Muscle of back (tissue), 11 donors: ENCODE measurements around the gene IGFN1. TPM values are rescaled to one million over a fixed set of nuclear protein-coding genes. Genes with fewer than 3 reads are reported as not detected.
A peak's percentile ranks its signal among the peaks of the same experiment; 100 is the strongest.

ENCODE experiments used
- DNase-seq, 3 donors: peaks; one replicate each; pipeline versions ENCODE4 v3.0.0 to v3.0.0-alpha.2; 2013
- polyA plus RNA-seq, 10 donors: library from polyadenylated mRNA; unstranded; fragments of 120-200 nt; gene quantifications; one replicate each; pipeline ENCODE4 v1.2.1, GENCODE V29; 2013; ENCODE audit not compliant: insufficient read length in 10 of 10

IGFN1 gene
- polyA plus RNA-seq, 10 donors, result 1.6 to 8.0 (median 2.9) TPM

- DNase-seq, result no peak
Measured at GRCh38 chr1:201264072-201264471, 73.4 kb downstream of the IGFN1 start.

GRCh38 chr1:201264554-201264953 lies 73.9 kb downstream of the IGFN1 start:
- no peak for DNase-seq

DNA sequence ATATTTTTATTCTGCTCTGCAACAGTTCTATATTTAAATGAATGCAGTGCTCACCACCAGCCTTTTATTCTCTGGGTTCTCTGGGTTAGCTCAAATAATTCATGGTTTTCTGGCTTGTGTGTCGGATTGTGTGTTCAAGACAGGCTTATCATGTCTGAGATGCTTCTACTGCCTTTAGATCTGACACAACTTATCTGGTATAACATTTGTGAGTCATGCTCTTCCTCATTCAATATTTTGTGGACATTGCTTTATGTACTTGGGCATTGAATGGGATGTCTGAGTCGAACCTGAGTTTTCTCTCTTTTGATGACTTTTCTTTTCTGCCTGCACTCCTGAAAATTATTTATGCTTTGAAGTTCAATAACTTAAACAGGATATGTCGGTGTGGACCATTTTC lies 75.1 kb downstream of the IGFN1 start:
- no peak for DNase-seq

- DNase-seq, result no peak
Measured at GRCh38 chr1:201266276-201266675, 75.7 kb downstream of the IGFN1 start.

GRCh38 chr1:201266774-201267173 lies 76.2 kb downstream of the IGFN1 start:
- peak; percentile 40 to 82 (median 77) for DNase-seq

- peak in 1 of 3 donors; percentile 59 for DNase-seq
Measured at GRCh38 chr1:201267481-201268229, 77.0 kb downstream of the IGFN1 start.

GRCh38 chr1:201268604-201269151 lies 78.1 kb downstream of the IGFN1 start:
- peak; percentile 64 to 91 (median 68) for DNase-seq

DNA sequence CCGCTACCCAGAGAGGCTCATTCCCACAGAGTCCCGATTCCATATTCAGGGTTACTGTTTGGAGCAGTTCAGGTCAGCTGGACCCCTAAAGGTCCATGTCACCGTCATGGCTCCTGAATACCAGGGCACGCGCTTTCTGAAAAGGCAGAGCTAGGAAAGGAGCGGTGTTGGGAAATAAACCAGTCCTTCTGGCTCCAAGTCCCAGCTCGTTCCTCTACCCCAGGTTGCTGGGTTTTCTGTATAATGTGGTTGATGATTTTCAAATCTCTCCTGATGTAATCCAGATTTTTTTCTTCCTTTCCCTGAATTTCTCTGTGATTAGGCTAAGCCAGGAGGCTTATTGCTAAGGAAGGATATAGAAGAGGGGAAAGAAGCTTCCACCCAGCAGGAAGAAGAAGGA lies 78.7 kb downstream of the IGFN1 start:
- DNase-seq, result no peak

- no peak for DNase-seq
Measured at GRCh38 chr1:201269900-201270410, 79.3 kb downstream of the IGFN1 start.

- DNase-seq, result no peak
Measured at GRCh38 chr1:201270616-201271390, 80.2 kb downstream of the IGFN1 start.

DNA sequence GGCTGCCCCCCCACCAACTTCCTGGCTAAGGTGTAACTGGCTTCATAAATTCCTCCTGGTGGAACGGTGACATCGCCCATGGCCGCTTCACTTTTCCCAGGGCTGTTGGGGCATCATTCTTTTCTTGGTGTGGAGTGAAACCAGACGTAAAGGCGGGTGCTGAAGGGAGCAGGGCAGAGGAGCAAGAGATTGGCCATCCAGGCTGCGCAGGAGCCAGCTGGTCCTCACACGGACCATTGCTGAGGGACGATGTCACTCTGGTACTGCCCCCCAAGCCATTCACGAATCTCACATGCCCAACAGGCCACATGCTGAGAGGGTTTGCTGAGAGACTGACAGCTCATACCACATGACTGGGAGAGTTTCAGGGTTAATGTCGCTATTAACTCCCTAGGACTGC lies 82.2 kb downstream of the IGFN1 start:
- no peak for DNase-seq

DNA sequence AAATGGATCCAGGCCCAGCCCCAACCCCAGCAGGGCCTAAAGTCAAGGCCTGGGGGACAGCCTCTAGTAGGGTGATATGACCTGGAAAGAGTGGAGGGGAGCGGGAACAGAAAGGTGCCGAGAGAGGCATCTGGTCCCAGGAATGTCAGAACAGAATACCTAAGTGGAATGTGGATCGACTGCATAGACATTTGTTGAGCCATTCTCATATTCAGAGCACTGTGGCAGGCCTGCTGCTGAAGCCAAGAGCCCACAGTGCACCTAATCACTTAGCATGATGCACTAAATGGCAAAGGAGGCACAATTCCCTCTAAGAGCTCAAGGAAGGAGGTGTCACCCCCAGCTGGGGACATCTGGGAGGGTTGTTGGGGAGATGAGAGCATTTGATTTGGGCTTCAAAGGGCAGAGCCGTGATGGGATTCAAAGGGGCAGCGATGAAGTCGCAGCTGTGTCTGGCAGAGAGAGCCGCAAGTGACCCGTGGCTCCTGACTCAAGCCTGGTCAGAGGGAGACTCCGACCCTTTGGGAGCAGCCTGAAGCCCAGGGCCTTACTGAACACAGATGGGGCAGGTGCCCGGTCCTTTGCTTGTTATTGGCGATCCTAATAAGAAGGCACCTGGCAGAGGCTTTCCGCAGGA lies 84.1 kb downstream of the IGFN1 start:
- no peak for DNase-seq

- DNase-seq, result peak in 1 of 3 donors; percentile 57
Measured at GRCh38 chr1:201275253-201275666, 84.6 kb downstream of the IGFN1 start.

- DNase-seq, result no peak
Measured at GRCh38 chr1:201276891-201277290, 86.3 kb downstream of the IGFN1 start.

GRCh38 chr1:201277441-201277840 lies 86.8 kb downstream of the IGFN1 start:
- no peak for DNase-seq

Other genes starting within 250 kb of the IGFN1 start
- 1 to 10 TPM in 5 of 10 donors, under 1 TPM in 5; 0.57 to 2.4 (median 1.0) TPM for gene KIF21B, start 167.1 kb upstream of the IGFN1 start, polyA plus RNA-seq
- 10 to 100 TPM; 21.3 to 56.2 (median 40.1) TPM for gene CACNA1S, start 78.4 kb upstream of the IGFN1 start, polyA plus RNA-seq
- under 1 TPM; 0.10 to 0.45 (median 0.19) TPM for gene ASCL5, start 63.6 kb upstream of the IGFN1 start, polyA plus RNA-seq
- 10 to 100 TPM; 40.6 to 78.4 (median 58.4) TPM for gene TMEM9, start 36.4 kb upstream of the IGFN1 start, polyA plus RNA-seq
- gene PKP1, start 92.7 kb downstream of the IGFN1 start, polyA plus RNA-seq, result 10 to 100 TPM in 2 of 10 donors, 1 to 10 TPM in 8; 1.4 to 49.6 (median 4.0) TPM
- 1,000 to 10,000 TPM in 1 of 10 donors, 100 to 1,000 TPM in 9; 594 to 1,015 (median 855) TPM for gene TNNT2, start 186.9 kb downstream of the IGFN1 start, polyA plus RNA-seq
- 10 to 100 TPM; 10.1 to 23.3 (median 11.4) TPM for gene LAD1, start 208.5 kb downstream of the IGFN1 start, polyA plus RNA-seq
- gene TNNI1, start 230.9 kb downstream of the IGFN1 start, polyA plus RNA-seq, result 1,000 to 10,000 TPM; 1,080 to 1,938 (median 1,572) TPM